ENCODE results near the gene FBXO2.
"Not testable (repeated sequence)": the region's sequence is repeated elsewhere in the genome, so short reads cannot be mapped to it uniquely, and the experiment has no call there.

Gene FBXO2

GRCh38 chr1:11626551-11626950, 27.7 kb downstream of the FBXO2 start:
- no peak for DNase-seq

GRCh38 chr1:11623702-11624101, 30.5 kb downstream of the FBXO2 start:
- no peak for DNase-seq

- no peak for DNase-seq
These were observed 31.8 kb downstream of the FBXO2 start for GRCh38 chr1:11622398-11622797.

- no peak for DNase-seq
These were observed 33.3 kb downstream of the FBXO2 start for GRCh38 chr1:11620924-11621323.

GRCh38 chr1:11620405-11620804, 33.8 kb downstream of the FBXO2 start:
- DNase-seq = no peak

GRCh38 chr1:11617741-11618140, 36.5 kb downstream of the FBXO2 start:
- DNase-seq = no peak

- DNase-seq = no peak
These were observed 36.9 kb downstream of the FBXO2 start for GRCh38 chr1:11617314-11617713.

GRCh38 chr1:11616766-11617165, 37.5 kb downstream of the FBXO2 start:
- DNase-seq = no peak

GRCh38 chr1:11615090-11615489, 39.1 kb downstream of the FBXO2 start:
- no peak for DNase-seq

- no peak for DNase-seq
These were observed 40.9 kb downstream of the FBXO2 start for GRCh38 chr1:11613347-11613746.

- no peak for DNase-seq
These were observed 42.4 kb downstream of the FBXO2 start for GRCh38 chr1:11611638-11612327.

GRCh38 chr1:11610629-11611180, 43.5 kb downstream of the FBXO2 start:
- no peak for DNase-seq

- not testable (repeated sequence) for DNase-seq
These were observed 44.9 kb downstream of the FBXO2 start for GRCh38 chr1:11609378-11609777.

- DNase-seq = not testable (repeated sequence)
These were observed 45.6 kb downstream of the FBXO2 start for GRCh38 chr1:11608596-11609130.

GRCh38 chr1:11606775-11607174, 47.5 kb downstream of the FBXO2 start:
- DNase-seq = no peak

- DNase-seq = no peak
These were observed 51.2 kb downstream of the FBXO2 start for GRCh38 chr1:11602981-11603380.

- no peak for DNase-seq
These were observed 51.8 kb downstream of the FBXO2 start for GRCh38 chr1:11602424-11602823.

GRCh38 chr1:11600836-11601235, 53.4 kb downstream of the FBXO2 start:
- DNase-seq = no peak

GRCh38 chr1:11599891-11600576, 54.2 kb downstream of the FBXO2 start:
- DNase-seq = no peak

- DNase-seq = no peak
These were observed 55.8 kb downstream of the FBXO2 start for GRCh38 chr1:11598461-11598860.
